HG03045 (cell line): Measurements from ENCODE around the gene CDC25B.

Experiments
- ATAC-seq: cut with Tn5 transposase; IDR thresholded peaks from one replicate; pipeline ENCODE4 v1.9.1; 2021; ENCODE audit warnings: mild to moderate bottlenecking, moderate library complexity; ENCODE audit not compliant: unreplicated experiment

CDC25B gene

DNA sequence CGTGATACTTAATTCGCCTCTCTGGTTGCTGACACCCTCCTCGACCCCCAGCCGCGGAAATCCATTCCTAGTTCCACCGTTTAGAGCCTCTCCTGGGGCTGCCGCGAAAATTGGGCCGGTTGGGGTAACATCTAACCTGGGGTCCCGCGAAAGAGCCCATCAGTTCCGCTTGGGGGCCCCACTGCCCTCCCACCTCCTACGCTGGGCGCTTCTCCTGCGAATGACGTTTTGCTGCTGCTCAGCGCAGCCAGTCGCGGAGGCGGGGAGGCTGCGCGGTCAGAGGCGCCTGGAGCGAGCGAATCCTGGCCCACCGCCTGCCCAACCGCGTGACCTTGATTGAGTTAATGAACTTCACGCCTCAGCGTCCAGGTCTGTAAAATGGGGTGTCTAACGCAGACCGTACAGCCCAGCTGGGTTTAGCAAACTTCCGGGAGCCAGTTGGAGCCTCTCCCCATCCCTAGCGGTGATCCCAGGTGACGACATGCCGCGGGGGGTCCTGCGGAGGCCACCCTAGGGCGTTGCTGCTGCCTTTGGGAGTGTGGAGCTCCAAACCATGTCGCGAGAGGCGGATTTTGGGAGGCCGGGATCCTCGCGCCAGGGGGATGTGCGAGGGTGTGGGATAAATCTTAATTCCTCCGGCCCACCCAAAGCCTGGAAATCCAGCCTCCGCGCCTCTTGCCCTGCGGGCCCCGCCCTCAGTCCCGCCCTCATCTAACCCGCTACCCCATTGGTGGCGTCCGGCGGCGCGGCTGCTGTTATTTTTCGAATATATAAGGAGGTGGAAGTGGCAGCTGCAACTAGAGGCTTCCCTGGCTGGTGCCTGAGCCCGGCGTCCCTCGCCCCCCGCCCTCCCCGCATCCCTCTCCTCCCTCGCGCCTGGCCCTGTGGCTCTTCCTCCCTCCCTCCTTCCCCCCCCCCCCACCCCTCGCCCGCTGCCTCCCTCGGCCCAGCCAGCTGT lies at the start of gene CDC25B:
Gene CDC25B, plus strand, starts transcription at position 800 of the 958 bp plus-strand sequence. CDS start 222 bp downstream, outside the sequence.
- peak; percentile 58 for ATAC-seq

DNA sequence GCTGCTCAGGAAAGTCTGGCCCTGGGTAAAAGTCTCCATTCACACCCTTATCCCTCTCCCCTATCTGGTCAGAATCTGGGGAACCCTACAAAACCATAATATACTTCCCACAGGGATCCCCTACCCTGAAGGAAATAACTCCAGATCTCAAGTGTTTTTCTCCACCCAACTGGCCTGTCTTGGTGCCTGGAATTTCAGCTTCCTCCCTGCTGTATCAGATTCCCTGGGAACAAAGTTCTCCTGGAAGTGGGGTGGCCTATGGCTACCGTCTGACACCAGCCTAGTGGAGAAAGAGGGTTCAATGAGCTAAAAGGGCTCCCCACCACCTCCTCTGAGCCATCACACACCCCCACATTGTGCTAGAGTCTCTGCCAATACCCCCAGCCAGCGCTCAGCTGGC lies 48.6 kb upstream of the CDC25B start:
- no peak for ATAC-seq

DNA sequence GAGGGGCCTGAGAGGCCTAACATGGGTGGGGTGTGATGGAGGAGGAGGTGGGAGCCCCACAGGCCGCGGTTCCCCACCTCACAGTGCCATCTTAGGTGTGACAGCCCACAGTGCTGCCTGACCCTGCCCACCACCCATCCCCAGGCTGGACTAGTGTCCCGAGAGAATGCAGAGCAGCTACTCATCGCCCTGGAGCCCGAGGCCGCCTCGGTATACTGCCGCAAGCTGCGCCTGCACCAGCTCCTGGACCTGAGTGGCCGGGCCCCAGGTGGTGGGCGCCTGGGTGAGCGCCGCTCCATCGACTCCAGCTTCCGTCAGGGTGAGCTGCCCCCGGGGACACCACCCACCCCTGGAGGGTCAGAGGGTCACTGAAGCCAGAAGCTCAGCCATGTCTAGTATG lies 48.0 kb upstream of the CDC25B start:
- ATAC-seq, result no peak

DNA sequence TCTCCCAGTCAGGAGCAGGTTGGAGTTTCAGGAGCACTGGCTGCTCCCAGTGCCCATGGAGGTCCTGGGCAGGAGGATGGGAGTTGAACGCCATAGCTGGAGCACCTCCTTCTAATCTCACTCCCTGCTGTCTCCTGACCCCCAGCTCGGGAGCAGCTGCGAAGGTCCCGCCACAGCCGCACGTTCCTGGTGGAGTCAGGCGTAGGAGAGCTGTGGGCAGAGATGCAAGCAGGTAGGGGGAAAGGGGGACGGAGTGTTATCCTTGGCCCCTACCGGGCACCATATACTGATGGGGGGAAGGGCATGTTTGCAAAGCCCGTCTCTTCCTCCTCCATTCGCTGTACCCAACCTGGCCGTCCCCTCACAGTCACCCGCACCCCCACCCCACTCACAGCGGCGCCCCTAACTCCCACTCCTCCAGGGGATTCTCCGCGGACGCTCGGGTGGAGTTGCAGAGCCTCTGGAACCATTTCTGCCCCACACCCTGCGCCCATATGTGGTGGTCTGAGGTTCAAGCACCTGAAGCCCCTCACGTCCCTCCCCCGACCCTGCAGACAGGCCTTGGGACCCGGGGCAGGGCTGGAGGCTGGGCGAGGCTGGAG lies 46.9 kb upstream of the CDC25B start:
- no peak for ATAC-seq

DNA sequence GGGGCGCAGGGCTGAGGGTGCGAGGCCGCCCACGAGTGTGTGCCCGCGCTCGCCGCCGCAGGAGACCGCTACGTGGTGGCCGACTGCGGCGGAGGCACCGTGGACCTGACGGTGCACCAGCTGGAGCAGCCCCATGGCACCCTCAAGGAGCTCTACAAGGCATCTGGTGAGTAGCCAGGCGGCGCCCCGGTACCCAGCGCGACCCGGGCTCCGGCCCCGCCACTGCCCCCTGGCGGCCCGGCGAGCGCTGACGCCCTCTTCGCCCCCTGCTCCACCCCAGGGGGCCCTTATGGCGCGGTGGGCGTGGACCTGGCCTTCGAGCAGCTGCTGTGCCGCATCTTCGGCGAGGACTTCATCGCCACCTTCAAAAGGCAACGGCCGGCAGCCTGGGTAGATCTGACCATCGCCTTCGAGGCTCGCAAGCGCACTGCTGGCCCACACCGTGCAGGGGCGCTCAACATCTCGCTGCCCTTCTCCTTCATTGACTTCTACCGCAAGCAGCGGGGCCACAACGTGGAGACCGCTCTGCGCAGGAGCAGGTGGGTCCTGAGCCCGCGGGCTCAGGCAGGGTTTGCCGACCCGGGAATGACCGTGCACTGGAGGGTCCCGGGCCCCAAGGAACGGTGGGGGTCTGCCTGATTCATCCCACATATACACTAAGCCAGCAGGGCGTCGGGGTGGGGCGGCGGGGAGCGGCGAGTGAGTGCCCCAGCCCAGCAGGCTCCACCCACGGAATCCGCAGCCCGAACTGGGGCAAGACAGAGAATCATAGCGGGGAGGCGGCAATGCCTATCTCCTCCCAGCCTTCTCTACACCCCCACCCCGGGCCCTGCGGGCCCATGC lies 46.2 kb upstream of the CDC25B start:
- ATAC-seq, result no peak

DNA sequence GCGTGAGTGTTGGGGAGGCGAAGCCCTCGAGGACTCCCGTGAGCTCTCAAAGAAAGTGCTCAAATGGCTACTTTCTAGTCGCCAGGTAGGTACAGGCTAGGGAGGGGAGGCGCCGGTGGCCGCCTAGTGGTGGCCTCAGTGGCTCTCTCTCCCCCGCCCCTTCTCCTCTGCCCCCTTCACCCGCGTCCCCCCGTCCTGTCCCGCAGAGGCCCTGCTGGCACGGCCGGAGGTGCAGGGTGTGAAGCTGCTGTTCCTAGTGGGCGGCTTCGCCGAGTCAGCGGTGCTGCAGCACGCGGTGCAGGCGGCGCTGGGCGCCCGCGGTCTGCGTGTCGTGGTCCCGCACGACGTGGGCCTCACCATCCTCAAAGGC lies 44.8 kb upstream of the CDC25B start:
- ATAC-seq, result no peak

DNA sequence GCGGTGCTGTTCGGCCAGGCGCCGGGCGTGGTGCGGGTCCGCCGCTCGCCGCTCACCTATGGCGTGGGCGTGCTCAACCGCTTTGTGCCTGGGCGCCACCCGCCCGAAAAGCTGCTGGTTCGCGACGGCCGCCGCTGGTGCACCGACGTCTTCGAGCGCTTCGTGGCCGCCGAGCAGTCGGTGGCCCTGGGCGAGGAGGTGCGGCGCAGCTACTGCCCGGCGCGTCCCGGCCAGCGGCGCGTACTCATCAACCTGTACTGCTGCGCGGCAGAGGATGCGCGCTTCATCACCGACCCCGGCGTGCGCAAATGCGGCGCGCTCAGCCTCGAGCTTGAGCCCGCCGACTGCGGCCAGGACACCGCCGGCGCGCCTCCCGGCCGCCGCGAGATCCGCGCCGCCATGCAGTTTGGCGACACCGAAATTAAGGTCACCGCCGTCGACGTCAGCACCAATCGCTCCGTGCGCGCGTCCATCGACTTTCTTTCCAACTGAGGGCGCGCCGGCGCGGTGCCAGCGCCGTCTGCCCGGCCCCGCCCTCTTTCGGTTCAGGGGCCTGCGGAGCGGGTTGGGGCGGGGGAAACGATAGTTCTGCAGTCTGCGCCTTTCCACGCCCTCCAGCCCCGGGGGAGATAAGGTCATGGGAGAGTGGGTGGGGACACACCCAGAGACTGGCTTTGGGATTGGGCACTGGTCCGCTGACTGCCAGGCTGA lies 44.3 kb upstream of the CDC25B start:
- ATAC-seq, result no peak

DNA sequence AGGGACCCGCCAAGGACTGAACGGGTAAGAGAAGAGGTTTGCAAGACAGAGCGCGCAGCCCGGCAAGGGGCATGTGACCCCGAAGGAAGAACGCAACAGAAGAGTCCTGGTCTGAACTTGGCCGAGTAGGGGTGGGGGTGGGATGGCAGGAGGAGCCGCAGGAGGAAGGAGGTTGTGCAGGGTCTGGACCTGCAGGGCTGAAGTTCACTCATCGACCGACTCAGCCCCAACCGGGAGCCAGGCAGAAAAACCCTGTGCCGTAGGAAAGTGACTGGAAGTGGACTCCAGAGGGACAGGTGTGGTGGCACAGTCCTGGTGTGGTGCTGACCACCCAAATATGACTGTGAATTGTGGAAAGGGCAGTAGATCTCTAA lies 43.7 kb upstream of the CDC25B start:
- no peak for ATAC-seq

DNA sequence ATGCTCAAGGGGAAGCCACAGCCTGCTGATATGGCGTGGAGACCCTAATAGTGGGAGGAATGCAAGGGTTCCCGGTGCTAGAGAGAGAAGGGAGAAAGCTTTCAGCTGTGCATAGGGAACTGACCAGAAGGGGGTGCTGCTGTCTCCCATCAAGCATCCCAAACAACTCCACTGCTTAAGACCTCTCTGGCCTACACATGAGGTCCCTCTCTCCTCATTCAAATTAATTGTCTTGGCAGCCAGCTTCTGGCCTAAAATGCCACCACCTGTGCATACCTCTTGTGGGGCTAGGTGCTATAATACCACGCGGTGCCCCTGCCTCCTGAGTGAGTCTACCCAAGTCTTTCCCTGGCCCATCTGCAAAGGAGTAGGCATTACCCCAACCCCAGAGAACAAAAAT lies 43.0 kb upstream of the CDC25B start:
- ATAC-seq, result no peak

DNA sequence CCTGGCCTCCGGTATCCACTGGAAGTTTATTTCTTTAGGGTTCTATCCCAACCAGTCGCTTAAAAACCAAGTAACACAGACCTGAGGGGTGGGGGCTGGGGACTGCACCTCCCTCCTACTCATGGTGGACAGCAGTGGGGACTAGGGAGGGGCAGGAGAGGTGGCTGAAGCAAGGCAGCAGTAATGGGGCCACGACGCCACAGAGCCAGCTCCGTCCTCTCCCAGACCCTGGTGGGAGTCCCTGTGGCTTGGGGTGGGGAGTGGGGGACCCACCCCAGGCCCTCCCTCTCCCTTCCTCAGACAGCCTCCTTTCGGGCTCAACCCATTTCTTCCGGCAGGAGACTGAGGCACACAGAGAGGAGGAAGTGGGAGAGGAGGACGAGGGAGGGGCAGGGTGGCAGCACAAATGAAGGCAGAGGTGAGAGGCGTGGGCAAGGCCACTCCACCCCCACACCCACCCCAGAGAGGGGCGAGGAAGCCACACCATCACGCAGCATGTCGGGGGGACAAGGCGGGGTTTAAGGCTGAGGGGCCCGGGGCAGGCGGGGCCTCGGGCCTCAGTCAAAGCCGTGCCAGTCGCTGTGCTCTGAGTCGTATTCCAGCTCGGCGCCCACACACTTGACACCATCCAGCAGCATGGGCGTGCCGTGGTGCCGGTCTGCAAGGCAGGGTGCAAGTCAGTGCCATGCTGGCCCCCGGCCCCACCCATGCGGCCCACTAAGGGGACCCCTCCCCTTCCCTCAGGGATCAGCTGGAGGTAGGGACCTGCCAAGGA lies 42.4 kb upstream of the CDC25B start:
- no peak for ATAC-seq

DNA sequence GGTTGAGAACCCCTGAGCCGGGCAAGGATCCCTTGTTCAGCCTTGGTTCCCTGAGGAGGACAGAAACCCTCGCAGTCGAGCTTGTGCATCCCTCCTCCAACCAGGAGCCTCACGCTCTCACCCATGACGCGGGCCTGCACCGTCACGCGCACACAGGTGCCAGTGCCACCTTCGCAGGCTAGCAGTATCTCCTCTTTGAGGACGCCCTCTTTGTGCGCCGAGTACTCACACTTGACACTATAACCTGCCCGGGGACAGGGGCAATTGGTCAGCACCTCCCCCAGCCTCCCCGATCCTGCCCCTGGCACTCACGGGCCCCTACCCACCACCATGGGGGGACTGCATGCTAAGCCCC lies 41.9 kb upstream of the CDC25B start:
- ATAC-seq, result no peak

DNA sequence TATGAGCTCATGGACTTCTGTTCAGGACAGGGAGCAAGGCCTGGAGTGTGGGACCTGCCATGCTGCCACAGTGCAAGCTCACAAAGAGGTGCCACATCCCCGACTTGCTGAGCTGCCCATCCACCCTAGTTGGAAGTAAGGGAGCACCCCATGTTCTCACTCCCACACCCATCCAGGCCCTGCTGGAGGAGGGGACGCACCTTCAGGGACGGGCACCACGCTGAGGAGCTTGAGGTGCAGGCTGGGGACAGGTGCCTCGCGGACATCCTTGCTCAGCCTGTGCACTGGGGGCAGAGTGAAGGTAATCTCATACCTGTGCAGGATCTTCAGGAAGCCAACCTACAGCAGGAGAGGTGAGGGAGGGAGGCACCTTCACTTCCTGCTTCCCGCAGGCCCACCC lies 40.8 kb upstream of the CDC25B start:
- ATAC-seq, result no peak

DNA sequence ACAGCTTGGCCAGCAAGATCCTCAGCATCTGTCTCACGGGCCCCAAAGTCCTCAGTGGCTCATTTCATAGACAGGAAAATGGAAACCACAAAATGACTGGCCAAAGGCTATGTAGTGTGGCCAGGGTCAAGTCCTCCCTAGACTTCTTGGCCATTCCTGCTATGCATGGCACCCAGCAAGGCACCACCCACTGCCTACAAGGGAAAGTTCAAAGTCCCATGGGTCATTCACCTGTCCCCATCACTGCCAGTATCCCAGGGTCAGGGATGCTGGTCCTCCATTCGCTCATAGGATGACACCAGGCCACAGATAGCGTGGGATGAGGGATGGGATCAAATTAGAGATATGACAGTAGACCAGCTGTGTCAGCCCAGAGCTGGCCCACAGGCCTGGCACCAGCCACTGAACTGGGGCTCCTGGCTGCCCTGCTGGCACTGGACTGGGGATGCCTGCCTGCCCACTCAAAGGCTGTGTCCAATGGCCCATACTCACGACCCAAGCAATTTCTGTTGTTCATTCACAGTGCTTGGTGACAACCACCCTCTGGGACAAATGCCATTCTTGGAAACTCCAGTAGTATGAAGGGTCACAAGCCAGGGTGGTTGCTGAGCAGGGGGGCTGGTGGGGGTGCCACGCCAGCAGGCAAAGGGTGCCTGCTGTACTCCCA lies 40.2 kb upstream of the CDC25B start:
- ATAC-seq, result no peak

DNA sequence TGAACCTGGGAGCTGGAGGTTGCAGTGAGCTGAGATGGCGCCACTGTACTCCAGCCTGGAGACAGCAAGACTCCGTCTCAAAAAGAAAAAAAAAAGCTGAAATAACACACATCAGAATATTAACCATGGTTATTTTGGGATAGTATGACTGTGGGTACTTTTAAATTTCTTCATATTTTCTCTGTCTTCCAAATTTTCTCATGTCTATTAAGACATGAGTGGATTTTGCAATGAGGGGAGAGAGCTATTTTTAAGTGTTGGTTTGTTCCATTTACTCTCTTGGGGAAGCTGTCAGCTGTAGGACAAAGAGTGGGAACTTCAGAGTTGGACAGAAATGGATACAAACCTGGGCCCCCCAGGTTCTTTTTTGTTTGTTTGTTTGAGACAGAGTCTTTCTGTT lies 38.8 kb upstream of the CDC25B start:
- no peak for ATAC-seq

DNA sequence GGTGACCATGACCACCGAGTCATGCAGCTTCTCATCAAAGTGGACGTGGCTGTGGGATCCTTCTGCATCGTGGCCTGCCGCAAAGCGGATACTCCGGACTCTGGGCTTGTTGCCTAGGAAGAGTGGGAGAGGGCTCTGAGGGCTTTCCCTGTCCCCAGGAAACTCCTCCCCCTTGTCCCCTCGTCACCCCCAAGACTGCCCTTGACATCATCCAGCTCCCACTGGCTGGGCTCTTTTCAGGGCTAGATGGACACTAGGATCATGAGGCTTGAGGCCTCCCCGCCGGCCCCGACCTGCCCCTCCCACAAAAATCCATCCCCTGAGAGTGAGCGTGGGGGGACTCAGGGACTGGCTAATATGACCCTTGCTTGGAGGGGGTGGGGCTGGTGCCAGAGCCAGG lies 37.5 kb upstream of the CDC25B start:
- ATAC-seq, result no peak

DNA sequence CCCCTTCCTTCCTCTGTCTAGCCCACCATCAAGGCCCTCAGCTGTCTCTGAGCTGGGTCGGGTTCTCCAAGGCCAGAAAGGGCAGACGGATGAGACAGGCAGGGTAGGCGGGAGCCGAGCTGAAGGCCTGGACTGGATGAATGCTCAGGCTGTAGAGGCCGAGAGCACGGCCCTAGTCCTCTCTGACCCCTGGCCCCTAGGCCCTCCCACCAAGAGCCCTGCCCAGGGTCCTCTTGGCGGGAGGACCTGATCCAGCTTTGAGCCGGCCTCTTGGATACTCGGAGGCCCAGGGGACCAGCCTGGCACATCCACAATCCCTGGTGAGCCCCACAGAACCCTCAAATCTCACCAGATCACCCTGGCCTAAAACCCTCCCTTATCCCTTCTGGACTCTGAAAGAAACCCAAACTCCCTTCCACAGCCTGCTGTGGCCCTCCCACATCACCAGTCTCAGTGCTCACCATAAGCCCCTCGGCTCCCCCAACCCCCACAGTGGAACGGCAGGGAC lies 36.7 kb upstream of the CDC25B start:
- no peak for ATAC-seq

DNA sequence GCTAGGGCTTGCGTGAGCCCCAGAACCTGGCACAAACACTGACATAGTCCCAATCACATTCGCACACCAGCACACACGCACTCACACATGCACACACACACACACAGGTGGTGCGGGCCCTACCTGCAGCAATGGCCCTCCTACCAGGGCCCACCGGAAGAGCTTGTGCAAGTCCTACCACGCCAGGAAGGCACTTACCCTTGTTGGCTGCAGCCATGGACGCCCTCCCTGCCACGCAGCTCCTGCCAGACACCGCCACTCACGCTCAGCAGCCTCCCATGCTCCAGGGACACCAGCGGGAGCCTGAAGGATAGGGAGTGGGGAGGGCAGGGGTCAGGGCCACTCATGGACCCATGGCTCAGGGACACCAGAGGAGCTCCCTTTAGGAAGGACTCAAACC lies 36.2 kb upstream of the CDC25B start:
- no peak for ATAC-seq

DNA sequence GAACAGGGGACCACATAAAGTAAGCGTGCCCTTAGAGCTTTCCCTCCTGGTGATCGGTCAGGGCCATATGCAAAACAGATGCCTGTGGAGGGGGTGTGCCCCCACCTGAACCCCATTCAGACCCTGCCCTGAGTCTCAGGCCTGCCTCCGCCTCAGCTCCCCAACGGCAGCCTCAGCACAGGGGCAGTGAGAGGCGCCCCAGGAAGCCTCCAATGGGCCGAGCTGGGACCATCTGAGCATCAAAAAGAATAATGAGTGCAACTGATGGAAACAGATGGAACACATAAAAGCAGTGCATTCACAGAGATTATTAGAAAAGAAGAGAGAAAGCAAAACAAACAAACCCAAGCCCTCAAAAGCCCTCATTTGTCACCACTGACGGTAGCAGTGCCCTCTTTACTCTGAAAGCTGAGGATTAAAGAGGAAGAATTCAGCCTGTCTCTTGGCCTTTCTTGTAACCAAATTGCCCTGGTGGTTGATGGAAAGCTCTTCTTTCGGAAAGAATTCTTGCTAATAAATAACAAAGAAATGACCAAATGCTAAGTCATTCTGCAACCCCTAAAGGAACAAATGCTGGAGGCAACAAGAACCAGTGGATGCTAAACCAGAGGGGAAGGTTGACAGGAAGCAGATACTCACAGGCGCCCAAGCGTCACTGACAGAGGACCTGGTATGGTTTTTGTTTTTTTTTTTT lies 35.3 kb upstream of the CDC25B start:
- ATAC-seq, result no peak
